GM12878 (cell line): ENCODE measurements around the gene IGFLR1. TPM values are rescaled to one million over a fixed set of nuclear protein-coding genes. Genes with fewer than 3 reads are reported as not detected.
"Not testable (repeated sequence)": the region's sequence is repeated elsewhere in the genome, so short reads cannot be mapped to it uniquely, and the experiment has no call there.

Experiments
- ATAC-seq: fragments of 200-7000 bp; cut with Tn5 transposase; 3 replicates; pipeline ENCODE4 v1.9.1; 2020; ENCODE audit warnings: mild to moderate bottlenecking, moderate library complexity
- BruUV-seq: library from RNA; stranded (reverse); fragments of 400-500 nt; replicated peaks from 2 replicates; lab custom pipeline; 2021; lab: Mats Ljungman, UMichigan
- CTCF ChIA-PET: fragments of 300-600 bp; sonication (Branson Sonifier 250); formaldehyde crosslinking; extraction: SDS; loops from one replicate; lab custom pipeline; 2021; ENCODE audit warnings: inconsistent platforms; lab: Yijun Ruan, JAX
- POLR2A ChIA-PET: fragments of 350-600 bp; formaldehyde crosslinking; extraction: SDS; loops from one replicate; lab custom pipeline; 2021; ENCODE audit warnings: inconsistent platforms; lab: Charles Lee
- RAD21 ChIA-PET: fragments of 300-600 bp; sonication (Branson Sonifier 250); formaldehyde crosslinking; loops from one replicate; lab custom pipeline; 2023; ENCODE audit warnings: antibody characterized with exemption; ENCODE audit not compliant: unreplicated experiment; lab: Charles Lee
- SMC1A ChIA-PET: fragments of 300-600 bp; sonication (Branson Sonifier 250); formaldehyde crosslinking; loops from one replicate; lab custom pipeline; 2023; ENCODE audit not compliant: unreplicated experiment, uncharacterized antibody; lab: Charles Lee
- DNase-seq: peaks from one replicate; pipeline ENCODE4 v3.0.0-alpha.2; 2011; ENCODE audit warnings: low read depth, low spot score
- FAIRE-seq: peaks from 3 replicates; lab custom pipeline; 2011; peaks lifted over from hg19 to GRCh38; lab: Jason Lieb, UNC
- H2AFZ ChIP-seq: 2 replicates; pipeline ENCODE4 v1.6.0; 2011; ENCODE audit warnings: low read depth, low read length, control low read depth; ENCODE audit not compliant: control insufficient read depth
- H3K27ac ChIP-seq: 2 replicates; pipeline ENCODE4 v1.5.1; 2011; ENCODE audit warnings: control low read depth; ENCODE audit not compliant: control insufficient read depth, insufficient read depth
- H3K27me3 ChIP-seq, 2 experiments: replicated peaks in 1 of 2; 2 replicates each; pipeline versions ENCODE4 v1.6.0 to v1.6.1; 2011; ENCODE audit warnings: low read length in 1 of 2; ENCODE audit not compliant: control insufficient read depth in 2 of 2, insufficient read depth in 2 of 2
- H3K36me3 ChIP-seq, 2 experiments: 2 replicates each; pipeline ENCODE4 v1.5.1; 2011; ENCODE audit warnings: low read length in 1 of 2; ENCODE audit not compliant: control insufficient read depth in 2 of 2, insufficient read depth in 2 of 2
- H3K4me1 ChIP-seq: 2 replicates; pipeline ENCODE4 v1.6.1; 2011; ENCODE audit warnings: mild to moderate bottlenecking, low read length, moderate library complexity, mixed read lengths; ENCODE audit not compliant: control insufficient read depth, insufficient read depth
- H3K4me2 ChIP-seq: 2 replicates; pipeline ENCODE4 v1.6.0; 2011; ENCODE audit warnings: control low read depth; ENCODE audit not compliant: control insufficient read depth, insufficient read depth
- H3K4me3 ChIP-seq: fragments of 200-600 bp; sonication (generic); 2 replicates; pipeline ENCODE4 v1.5.1; 2016
- H3K79me2 ChIP-seq: 2 replicates; pipeline ENCODE4 v1.6.0; 2011; ENCODE audit warnings: low read length; ENCODE audit not compliant: control insufficient read depth, insufficient read depth
- H3K9ac ChIP-seq: 2 replicates; pipeline ENCODE4 v1.8.0; 2011; ENCODE audit warnings: low read length, control low read depth, mixed read lengths; ENCODE audit not compliant: control insufficient read depth, insufficient read depth
- H3K9me3 ChIP-seq: replicated peaks from 3 replicates; pipeline ENCODE4 v1.5.1; 2011; ENCODE audit warnings: mild to moderate bottlenecking, low read length; ENCODE audit not compliant: control insufficient read depth, insufficient read depth
- H4K20me1 ChIP-seq: 2 replicates; pipeline ENCODE4 v1.6.0; 2011; ENCODE audit not compliant: control insufficient read depth, insufficient read depth
- POLR2A ChIP-seq: IDR thresholded peaks from 2 replicates; pipeline ENCODE4 v1.6.1; 2011; ENCODE audit warnings: low read depth, mild to moderate bottlenecking, low read length
- WGBS: methylation state at CpG from one replicate; pipeline ENCODE4 v1.1.6; 2016; ENCODE audit warnings: low lambda C conversion rate; ENCODE audit not compliant: insufficient replicate concordance, insufficient coverage; ENCODE audit errors: missing lambda C conversion rate; 5-methylcytosine and 5-hydroxymethylcytosine counted together
- in situ Hi-C: fragments of 300-500 bp; cut with MboI; formaldehyde crosslinking; loops from 9 replicates; pipeline ENCODE4 v1.14.3; 2018; ENCODE audit warnings: mixed read lengths
- intact Hi-C: fragments of 100-400 bp; cut with micrococcal nuclease; formaldehyde crosslinking; loops from one replicate; pipeline ENCODE4 v1.14.2; 2022; ENCODE audit not compliant: unreplicated experiment
- polyA plus RNA-seq, 11 experiments: library from polyadenylated mRNA; depleted of rRNA in 4 of 11; unstranded in 6 of 11; stranded (reverse) in 5 of 11; fragments of >200 nt; fragmentation: Nextera tagmentation in 4 of 11; fragmentation: Illumina TruSeq in 1 of 11; extraction: Ambion mirVana in 4 of 11; extraction: Trizol in 1 of 11; gene quantifications; 1 replicate in 1 of 11; 2 replicates in 10 of 11; pipeline versions ENCODE4 v1.2.1 to v1.2.3, GENCODE V29; 2011 to 2016; ENCODE audit warnings: inconsistent platforms in 2 of 11, missing spikeins in 2 of 11, low read depth in 1 of 11
- total RNA-seq, 4 experiments: library from RNA; depleted of rRNA in 3 of 4; stranded (reverse); fragments of >200 nt in 3 of 4; fragmentation: Illumina TruSeq in 1 of 4; extraction: Trizol in 1 of 4; gene quantifications; 2 replicates each; pipeline versions ENCODE4 v1.2.1 to v1.2.3, GENCODE V29; 2013 to 2021
- TF ChIP-seq, protein P1 (sequence below): fragments of 450-650 bp; IDR thresholded peaks from 2 replicates; pipeline ENCODE4 v1.6.1; 2018; ENCODE audit warnings: borderline replicate concordance, mild to moderate bottlenecking; ENCODE audit not compliant: partially characterized antibody

IGFLR1 gene
- total and polyA plus RNA-seq, 10 of the 15 experiments (the other 5 are each of a cell fraction or from before 2014, with no cell fraction given): 2.5 to 39.9 (median 24.8) TPM

DNA sequence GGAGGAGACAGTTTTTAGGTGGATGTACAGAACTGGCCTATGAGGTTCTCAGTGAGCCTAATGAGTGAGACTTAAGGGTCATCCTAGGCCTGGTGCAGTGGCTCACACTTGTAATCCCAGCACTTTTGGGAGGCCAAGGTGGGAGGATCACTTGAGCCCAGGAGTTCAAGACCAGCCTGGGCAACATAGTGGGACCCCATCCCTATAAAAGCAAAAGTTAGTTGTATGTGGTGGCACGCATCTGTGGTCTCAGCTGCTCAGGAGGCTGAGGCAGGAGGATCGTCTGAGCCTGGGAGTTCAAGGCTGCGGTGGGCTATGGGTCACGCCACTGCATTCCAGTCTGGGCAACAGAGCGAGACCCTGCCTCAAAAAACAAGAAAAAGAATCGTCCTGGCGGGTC, 18.1 kb downstream of the IGFLR1 start:
- 0 out of 2 replicates have a peak, but pooled peaks have one; percentile 11 for TF ChIP-seq POLR2A
- TF ChIP-seq, all 136 proteins: peak for 1; not testable (repeated sequence) for 135
- H3K27me3 ChIP-seq, H3K27ac ChIP-seq, H3K4me1 ChIP-seq, H3K9ac ChIP-seq, FAIRE-seq, DNase-seq, intact Hi-C loops, H4K20me1 ChIP-seq, H2AFZ ChIP-seq, SMC1A ChIA-PET, H3K4me3 ChIP-seq, CTCF ChIA-PET, POLR2A ChIA-PET, in situ Hi-C loops, RAD21 ChIA-PET, H3K4me2 ChIP-seq, H3K9me3 ChIP-seq, BruUV-seq, ATAC-seq, H3K79me2 ChIP-seq: not testable (repeated sequence)
- WGBS: 96% methylated on average over 7 of the region's 7 CpGs
- H3K36me3 ChIP-seq: peaks cover 27 to 38% of the 10 kb centered on the region in 2 experiments

DNA sequence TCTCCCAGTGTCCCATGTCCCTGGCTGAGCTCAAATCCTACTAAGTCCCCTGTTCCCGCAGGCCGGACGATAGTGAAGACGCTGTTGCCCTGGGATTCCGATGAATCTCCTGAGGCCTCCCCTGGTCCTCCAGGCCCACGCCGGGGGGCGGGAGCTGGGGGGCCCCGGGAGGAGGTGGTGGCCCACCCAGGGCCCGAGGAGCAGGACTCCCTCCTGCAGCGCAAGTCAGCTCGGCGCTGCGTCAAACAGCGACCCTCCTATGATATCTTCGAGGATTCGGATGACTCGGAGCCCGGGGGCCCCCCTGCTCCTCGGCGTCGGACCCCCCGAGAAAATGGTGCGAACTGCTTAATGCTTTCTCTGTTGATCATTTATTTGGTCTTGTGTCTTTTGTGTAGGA, 18.6 kb downstream of the IGFLR1 start:
- Histone ChIP-seq H4K20me1 (no peaks in the 10 kb centered on the region; the same call in 1 of the 2 replicates), H3K36me3 (peaks cover 27 to 37% of the 10 kb centered on the region in 2 experiments), H2AFZ (no peak overlapping the region)
- TF ChIP-seq, protein P1, sequence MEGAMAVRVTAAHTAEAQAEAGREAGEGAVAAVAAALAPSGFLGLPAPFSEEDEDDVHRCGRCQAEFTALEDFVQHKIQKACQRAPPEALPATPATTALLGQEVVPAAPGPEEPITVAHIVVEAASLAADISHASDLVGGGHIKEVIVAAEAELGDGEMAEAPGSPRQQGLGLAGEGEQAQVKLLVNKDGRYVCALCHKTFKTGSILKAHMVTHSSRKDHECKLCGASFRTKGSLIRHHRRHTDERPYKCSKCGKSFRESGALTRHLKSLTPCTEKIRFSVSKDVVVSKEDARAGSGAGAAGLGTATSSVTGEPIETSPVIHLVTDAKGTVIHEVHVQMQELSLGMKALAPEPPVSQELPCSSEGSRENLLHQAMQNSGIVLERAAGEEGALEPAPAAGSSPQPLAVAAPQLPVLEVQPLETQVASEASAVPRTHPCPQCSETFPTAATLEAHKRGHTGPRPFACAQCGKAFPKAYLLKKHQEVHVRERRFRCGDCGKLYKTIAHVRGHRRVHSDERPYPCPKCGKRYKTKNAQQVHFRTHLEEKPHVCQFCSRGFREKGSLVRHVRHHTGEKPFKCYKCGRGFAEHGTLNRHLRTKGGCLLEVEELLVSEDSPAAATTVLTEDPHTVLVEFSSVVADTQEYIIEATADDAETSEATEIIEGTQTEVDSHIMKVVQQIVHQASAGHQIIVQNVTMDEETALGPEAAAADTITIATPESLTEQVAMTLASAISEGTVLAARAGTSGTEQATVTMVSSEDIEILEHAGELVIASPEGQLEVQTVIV: no peak
- TF ChIP-seq, all 136 proteins: peak for 0
- in situ Hi-C loops: no loop called here
- CTCF ChIA-PET: no interaction called here
- peaks cover 10% of the 10 kb centered on the region for H3K4me1 ChIP-seq
- H3K27ac ChIP-seq: no peak overlapping the region
- no peak for FAIRE-seq
- no TSS peak for BruUV-seq
- ATAC-seq: no peak
- no peaks in the 10 kb centered on the region for H3K9me3 ChIP-seq
- no peaks in the 10 kb centered on the region for H3K27me3 ChIP-seq
- H3K9ac ChIP-seq: no peak overlapping the region
- H3K79me2 ChIP-seq: peaks cover 14% of the 10 kb centered on the region
- WGBS: 97% methylated on average over 17 of the region's 24 CpGs
- intact Hi-C loops: no loop called here
- no peak overlapping the region for H3K4me2 ChIP-seq
- H3K4me3 ChIP-seq: no peak overlapping the region
- no peak for DNase-seq
- SMC1A ChIA-PET: interaction anchor here (1.0 kb wide), 1 partner anchor 29 kb away, joined by 4 read pairs; no protein-coding TSS in a partner anchor
- POLR2A ChIA-PET: no interaction called here
- RAD21 ChIA-PET: no interaction called here
